Heart right ventricle (tissue), 16 donors: ENCODE measurements around the gene NDEL1. TPM values are rescaled to one million over a fixed set of nuclear protein-coding genes. Genes with fewer than 3 reads are reported as not detected.

ENCODE experiments used
- ATAC-seq, 8 donors: fragments of 200-7000 bp; cut with Tn5 transposase; one replicate each; pipeline ENCODE4 v1.9.1; 2020; ENCODE audit warnings: mild to moderate bottlenecking in 8 of 8, moderate library complexity in 8 of 8, moderate number of reproducible peaks in 1 of 8
- DNase-seq, 2 donors: peaks; one replicate each; pipeline ENCODE4 v3.0.0-alpha.2; 2020
- H3K27ac ChIP-seq, 10 donors: fragments of 200-600 bp; sonication (generic) in 2 of 10; one replicate each; pipeline versions ENCODE4 v1.5.0 to v1.8.0; 2020 to 2022; ENCODE audit warnings: mild to moderate bottlenecking in 3 of 10
- H3K27me3 ChIP-seq, 7 donors: fragments of 200-600 bp; one replicate each; pipeline ENCODE4 v1.8.0; 2021 to 2022; ENCODE audit warnings: mild to moderate bottlenecking in 2 of 7
- H3K36me3 ChIP-seq, 9 donors: fragments of 200-600 bp; sonication (generic) in 1 of 9; one replicate each; pipeline versions ENCODE4 v1.5.0 to v1.8.0; 2020 to 2022; ENCODE audit warnings: mild to moderate bottlenecking in 2 of 9
- H3K4me1 ChIP-seq, 9 donors: fragments of 200-600 bp; sonication (generic) in 1 of 9; one replicate each; pipeline versions ENCODE4 v1.5.0 to v1.8.0; 2020 to 2022; ENCODE audit warnings: mild to moderate bottlenecking in 4 of 9
- H3K4me3 ChIP-seq, 10 donors: fragments of 200-600 bp; sonication (generic) in 2 of 10; one replicate each; pipeline versions ENCODE4 v1.5.0 to v1.8.0; 2020 to 2022; ENCODE audit warnings: mild to moderate bottlenecking in 7 of 10, moderate library complexity in 2 of 10
- H3K9me3 ChIP-seq, 11 donors: fragments of 200-600 bp in 10 of 11; sonication (generic) in 2 of 11; one replicate each; pipeline versions ENCODE4 v1.5.0 to v1.8.0; 2013 to 2022; ENCODE audit warnings: mild to moderate bottlenecking in 2 of 11, control low read depth in 1 of 11, moderate library complexity in 1 of 11
- WGBS, 2 donors: extraction: QIAGEN DNeasy Blood & Tissue Kit; methylation state at CpG; one replicate each; pipeline ENCODE4 v1.1.7; 2013; ENCODE audit warnings: inconsistent platforms in 1 of 2; 5-methylcytosine and 5-hydroxymethylcytosine counted together
- intact Hi-C, 10 donors: fragments of 100-400 bp; cut with DNase I; formaldehyde crosslinking; loops; one replicate each; pipeline versions ENCODE4 v1.11.1 to v1.14.2; 2022
- polyA plus RNA-seq, 2 donors: library from polyadenylated mRNA; stranded (reverse); fragments of 200-250 nt; gene quantifications; one replicate each; pipeline ENCODE4 v1.2.3, GENCODE V29; 2013
- total RNA-seq, 10 donors: library from RNA; stranded (reverse); fragmentation: NEBNext Ultra II Directional in 3 of 10; extraction: Animal tissue kit (Norgen Biotek cat#: 25700) in 3 of 10; gene quantifications; one replicate each; pipeline versions ENCODE4 v1.2.1 to v1.2.4, GENCODE V29; 2021 to 2023
- TF ChIP-seq, protein P1 (sequence below), 9 donors: fragments of 200-600 bp; sonication (generic) in 2 of 9; IDR thresholded peaks; one replicate each; pipeline versions ENCODE4 v1.5.0 to v1.8.0; 2021 to 2022; ENCODE audit warnings: antibody characterized with exemption in 9 of 9, mild to moderate bottlenecking in 5 of 9, moderate library complexity in 1 of 9
- donor health status: Arrhythmogenic right ventricular cardiomyopathy.
- donor health status: ischemic (EF 13 %, LVEDD 7.1; RV severe dilation, severe dysfunction).
- donor health status: healthy with polysubstance abuse.
- donor health status: DM: no; HTN: yes; CAD: no.
- donor health status: DM: no; HTN: no; CAD: no.
- donor health status: ischemic (EF 25% LVEDD 6.9; RV normal size, moderate dysfunction).
- donor health status: ischemic (EF 25% LVEDD 5.7; RV mildly dilated, moderate dysfunction).
- donor health status: healthy.
- donor health status: DM: yes; HTN: yes; CAD: no.
- donor health status: Ischemic cardiomyopathy.
- donor health status: ischemic (EF 35%, LVEDD 5.7; RV mildly dilated, moderate dysfunction).
- donor health status: nonischemic (EF 11% LVEDD 7.7; RV severe dilation, severe dysfunction).
- donor health status: DM: yes; HTN: yes; CAD: no.
- donor health status: PGD.
- donor health status: ischemic (EF 29% LVEDD 5.4; RV normal size, mild dysfunction).
- donor health status: nonischemic (EF 23%, LVEDD 6.1; RV moderate dilation, normal function).

NDEL1 gene
- total and polyA plus RNA-seq, 12 donors, result 21.2 to 37.0 (median 26.9) TPM

DNA sequence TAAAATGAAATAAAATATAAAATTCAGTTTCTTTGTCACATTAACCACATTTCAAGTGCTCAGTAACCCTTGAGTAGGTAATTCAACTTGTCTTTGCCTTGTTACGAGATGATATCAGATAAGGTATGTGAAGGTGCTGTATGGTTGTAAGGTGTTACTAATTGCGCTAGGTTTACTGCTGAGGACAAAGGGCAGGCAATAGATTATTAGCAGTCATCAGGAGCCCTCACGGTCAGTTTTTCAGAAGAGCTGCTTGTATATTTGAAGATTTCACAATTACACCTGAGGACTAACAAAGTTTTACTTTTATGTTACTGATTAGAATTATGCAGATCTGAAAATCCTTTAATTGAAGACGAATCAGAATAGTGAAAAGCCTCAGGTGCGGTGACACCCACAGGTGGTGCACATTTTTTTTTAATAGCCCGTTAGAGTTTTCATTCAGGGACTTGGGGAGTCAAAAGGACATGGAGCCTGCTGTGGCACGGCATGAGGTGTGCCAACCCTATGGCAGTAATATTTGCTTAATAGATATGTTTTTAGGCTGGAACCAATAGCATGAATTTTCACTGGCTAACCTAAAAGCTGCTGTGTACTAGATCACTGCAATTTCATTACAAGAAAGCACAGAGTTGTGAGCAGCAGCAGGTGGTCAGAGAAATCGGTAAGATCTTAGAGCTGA is 16.4 kb downstream of the NDEL1 start:
- peaks cover 0 to 100% (median 55%) of the 10 kb centered on the region in 9 donors for H3K36me3 ChIP-seq
- no peaks in the 10 kb centered on the region for H3K27me3 ChIP-seq
- intact Hi-C loops, result no loop called here
- DNase-seq (no peak), ATAC-seq (no peak)
- WGBS, 2 donors, result 80 to 96% methylated on average over 8 of the region's 8 CpGs
- peaks cover 0 to 27% (median 14%) of the 10 kb centered on the region in 9 donors for H3K4me1 ChIP-seq
- no peaks in the 10 kb centered on the region for H3K9me3 ChIP-seq
- TF ChIP-seq, protein P1, sequence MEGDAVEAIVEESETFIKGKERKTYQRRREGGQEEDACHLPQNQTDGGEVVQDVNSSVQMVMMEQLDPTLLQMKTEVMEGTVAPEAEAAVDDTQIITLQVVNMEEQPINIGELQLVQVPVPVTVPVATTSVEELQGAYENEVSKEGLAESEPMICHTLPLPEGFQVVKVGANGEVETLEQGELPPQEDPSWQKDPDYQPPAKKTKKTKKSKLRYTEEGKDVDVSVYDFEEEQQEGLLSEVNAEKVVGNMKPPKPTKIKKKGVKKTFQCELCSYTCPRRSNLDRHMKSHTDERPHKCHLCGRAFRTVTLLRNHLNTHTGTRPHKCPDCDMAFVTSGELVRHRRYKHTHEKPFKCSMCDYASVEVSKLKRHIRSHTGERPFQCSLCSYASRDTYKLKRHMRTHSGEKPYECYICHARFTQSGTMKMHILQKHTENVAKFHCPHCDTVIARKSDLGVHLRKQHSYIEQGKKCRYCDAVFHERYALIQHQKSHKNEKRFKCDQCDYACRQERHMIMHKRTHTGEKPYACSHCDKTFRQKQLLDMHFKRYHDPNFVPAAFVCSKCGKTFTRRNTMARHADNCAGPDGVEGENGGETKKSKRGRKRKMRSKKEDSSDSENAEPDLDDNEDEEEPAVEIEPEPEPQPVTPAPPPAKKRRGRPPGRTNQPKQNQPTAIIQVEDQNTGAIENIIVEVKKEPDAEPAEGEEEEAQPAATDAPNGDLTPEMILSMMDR (IDR thresholded peaks at IDR 0.05), result no peak
- no peak overlapping the region for H3K4me3 ChIP-seq
- H3K27ac ChIP-seq, result no peak overlapping the region

DNA sequence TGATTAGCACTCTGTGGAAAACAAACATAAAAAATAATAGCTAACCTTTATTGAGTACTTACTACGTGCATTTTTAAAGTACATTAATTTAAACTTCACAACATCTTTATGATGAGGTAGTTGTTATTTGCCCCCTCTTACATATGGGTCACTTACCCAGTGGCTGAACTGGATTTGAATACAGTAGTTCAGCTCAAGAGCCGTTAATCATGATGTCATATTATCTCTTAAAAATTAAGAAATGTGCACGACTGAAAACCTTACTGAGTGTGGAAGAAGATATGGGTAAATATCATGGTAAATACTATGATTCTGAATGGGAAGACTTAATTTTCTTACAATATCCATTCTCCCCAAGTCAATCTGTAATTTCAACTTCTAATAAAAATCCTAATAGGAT is 17.6 kb downstream of the NDEL1 start:
- intact Hi-C loops, result no loop called here
- H3K27me3 ChIP-seq, result no peaks in the 10 kb centered on the region
- TF ChIP-seq, protein P1 (IDR thresholded peaks at IDR 0.05), result no peak
- no peak overlapping the region for H3K4me3 ChIP-seq
- H3K27ac ChIP-seq, result no peak overlapping the region
- no peak for ATAC-seq
- no peak for DNase-seq
- peaks cover 0 to 14% (median 5%) of the 10 kb centered on the region in 9 donors for H3K4me1 ChIP-seq
- WGBS, 2 donors, result 88 to 90% methylated on average over 3 of the region's 3 CpGs
- H3K9me3 ChIP-seq, result no peaks in the 10 kb centered on the region
- peaks cover 0 to 100% (median 60%) of the 10 kb centered on the region in 9 donors for H3K36me3 ChIP-seq

DNA sequence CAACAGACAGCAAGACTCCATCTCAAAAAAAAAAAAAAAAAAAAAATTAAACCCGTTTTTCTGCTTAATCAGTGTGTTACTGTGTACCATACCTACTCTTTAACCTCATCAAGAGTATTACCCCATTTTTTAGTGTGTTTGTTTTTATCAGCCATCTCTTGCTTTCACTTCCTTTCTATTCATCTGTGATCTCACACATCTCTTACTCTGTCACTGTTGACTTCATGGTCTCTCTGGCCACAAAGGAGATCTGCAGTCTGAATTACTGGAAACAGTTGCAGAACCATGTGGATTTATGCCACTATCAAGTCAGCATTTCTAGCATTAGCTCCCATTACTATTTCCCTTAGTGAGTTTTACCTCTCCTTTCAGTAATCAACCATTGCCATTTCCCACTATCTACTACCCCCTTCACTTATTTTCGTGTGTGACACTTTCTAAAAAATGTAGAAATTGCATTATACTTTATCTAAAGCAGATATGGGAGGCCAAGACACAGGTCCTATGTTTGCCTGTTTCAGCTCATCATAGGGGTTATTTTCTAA is 20.1 kb downstream of the NDEL1 start:
- TF ChIP-seq, protein P1 (IDR thresholded peaks at IDR 0.05), result no peak
- intact Hi-C loops, result no loop called here
- peaks cover 0 to 100% (median 66%) of the 10 kb centered on the region in 9 donors for H3K36me3 ChIP-seq
- no peaks in the 10 kb centered on the region for H3K27me3 ChIP-seq
- H3K27ac ChIP-seq, result no peak overlapping the region
- ATAC-seq (no peak), DNase-seq (no peak)
- WGBS, 2 donors, result 75 to 77% methylated on average over 2 of the region's 2 CpGs
- H3K4me3 ChIP-seq, result no peak overlapping the region
- peaks cover 0 to 10% (median 0%) of the 10 kb centered on the region in 9 donors for H3K4me1 ChIP-seq
- no peaks in the 10 kb centered on the region for H3K9me3 ChIP-seq

DNA sequence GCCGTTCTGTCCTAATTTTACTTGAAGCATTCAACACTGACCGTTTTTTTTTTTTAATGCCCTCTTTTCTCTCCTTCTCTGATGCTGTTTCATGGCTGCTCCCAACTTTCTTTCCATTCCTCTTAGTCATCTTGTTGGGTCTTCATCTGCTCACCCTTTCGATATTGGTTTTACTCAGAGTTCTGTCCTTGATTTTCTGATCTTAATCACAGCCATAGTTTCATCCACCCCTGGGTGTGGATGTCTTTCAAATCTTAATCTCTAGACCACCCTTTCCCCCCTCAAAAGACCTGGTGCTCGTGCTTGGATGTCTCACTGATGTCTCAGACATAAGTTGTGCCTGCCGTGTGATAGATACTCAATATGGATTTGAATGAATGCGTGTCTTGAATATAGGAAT is 22.4 kb downstream of the NDEL1 start:
- Histone ChIP-seq H3K27ac (no peak overlapping the region), H3K27me3 (no peaks in the 10 kb centered on the region), H3K36me3 (peaks cover 0 to 100% (median 77%) of the 10 kb centered on the region in 9 donors), H3K9me3 (no peaks in the 10 kb centered on the region), H3K4me3 (no peak overlapping the region), H3K4me1 (peaks cover 0 to 10% (median 0%) of the 10 kb centered on the region in 9 donors)
- ATAC-seq (no peak), DNase-seq (no peak)
- 86 to 91% methylated on average over 6 of the region's 6 CpGs for WGBS, 2 donors
- intact Hi-C loops, result no loop called here
- TF ChIP-seq, protein P1 (IDR thresholded peaks at IDR 0.05), result no peak
